DMS153 treated with DMSO at 0.1 percent for 48 hours (cell line): ENCODE measurements around the gene PRLH.

Experiments
- DNase-seq: peaks from one replicate; lab custom pipeline; 2025; ENCODE audit not compliant: unreplicated experiment; lab: John Stamatoyannopoulos, UW

The PRLH gene

DNA sequence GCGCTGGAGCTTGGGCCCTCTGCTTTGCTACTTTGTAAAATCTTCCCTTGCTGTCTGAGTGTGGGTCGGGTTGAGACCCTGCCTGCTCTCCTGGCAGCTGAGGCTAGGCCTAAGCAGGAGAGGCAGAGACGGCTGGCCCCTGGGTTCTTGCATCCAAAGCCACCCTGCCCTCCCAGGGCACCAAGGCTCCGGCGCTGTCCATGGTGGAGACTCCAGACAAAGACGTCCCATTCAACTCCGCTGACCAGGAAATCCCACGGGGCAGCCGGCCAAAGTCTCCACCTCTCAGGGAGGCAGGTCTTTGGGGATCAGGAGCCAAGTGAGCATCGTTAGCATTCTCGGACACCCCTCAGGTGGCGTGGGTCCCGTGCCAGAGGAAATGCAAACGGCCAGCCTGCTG, 2.6 kb upstream of the PRLH start:
- DNase-seq = no peak

DNA sequence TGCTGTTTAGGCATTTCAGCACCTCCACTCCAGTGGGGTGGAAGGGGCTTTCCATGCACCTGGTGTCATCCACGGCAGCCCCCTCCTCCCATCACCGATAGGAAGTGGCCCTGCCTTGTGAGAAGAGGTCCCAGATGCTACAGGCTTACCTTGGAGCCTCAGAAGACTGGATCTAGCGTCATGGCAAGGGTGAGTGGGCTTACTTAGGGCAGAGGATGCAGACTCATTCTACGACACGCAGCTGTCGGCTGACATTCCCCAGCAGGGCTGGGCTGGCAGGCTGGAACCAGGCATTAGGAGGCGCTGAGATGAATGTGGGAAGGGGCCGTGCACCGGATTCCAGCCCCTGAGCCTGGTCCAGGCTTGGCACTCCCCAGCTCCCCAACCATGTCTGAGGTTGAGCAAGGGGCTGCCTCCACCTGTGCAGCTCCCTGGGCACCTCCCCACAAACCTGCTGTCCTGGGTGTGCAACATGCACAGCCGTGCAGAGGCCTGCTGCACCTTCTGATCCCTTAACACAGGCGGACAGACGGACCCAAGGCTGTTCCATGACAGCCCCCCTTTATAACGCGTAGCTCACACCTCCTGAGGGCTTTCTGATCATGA, 1.7 kb upstream of the PRLH start:
- DNase-seq = no peak

DNA sequence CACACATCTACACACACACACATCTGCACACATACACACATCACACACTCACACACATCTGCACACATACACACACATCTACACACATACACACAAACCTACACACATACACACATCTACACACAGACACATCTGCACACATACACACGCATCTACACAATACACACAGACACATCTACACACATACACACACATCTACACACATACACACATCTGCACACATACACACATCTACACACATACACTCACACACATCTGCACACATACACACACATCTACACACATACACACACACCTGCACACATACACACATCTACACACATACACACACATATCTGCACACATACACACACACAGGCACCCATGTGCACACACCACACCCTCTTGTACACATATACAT, 400 bp upstream of the PRLH start:
- DNase-seq = no peak

DNA sequence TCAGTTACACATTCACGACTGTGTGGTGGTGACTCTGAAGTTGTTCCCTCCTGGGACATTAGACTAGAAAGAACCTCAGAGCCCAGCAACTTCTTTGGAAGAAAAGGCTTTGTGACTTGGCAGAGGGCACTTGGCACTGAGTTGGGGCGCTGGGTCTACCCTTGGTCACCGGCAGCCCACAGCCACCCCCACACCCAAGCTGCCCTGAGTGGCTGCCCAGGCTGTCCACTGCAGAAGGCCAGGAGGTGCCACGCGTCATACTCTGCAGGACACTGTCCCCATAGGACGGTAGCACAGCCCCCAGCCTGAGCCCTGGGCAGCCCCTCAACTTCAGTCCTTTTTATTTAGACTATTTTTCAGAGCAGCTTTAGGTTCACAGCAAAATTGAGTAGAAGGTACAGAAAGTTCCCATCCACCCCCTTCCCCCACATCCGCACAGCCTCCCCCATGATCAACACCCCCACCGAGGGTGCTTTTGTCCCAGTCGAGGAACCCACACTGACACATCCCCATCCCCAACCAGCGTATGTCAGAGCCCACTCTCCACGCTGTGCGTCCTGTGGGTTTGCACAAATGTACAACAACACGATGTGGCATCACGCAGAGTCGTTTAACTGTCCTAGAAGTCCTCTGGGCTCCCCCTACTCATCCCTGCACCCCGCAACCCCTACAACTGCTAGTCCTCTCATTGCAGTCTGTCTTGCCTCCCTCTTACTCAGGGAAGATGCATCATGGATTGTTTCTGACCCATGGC, 1.1 kb downstream of the PRLH start:
- DNase-seq = no peak

DNA sequence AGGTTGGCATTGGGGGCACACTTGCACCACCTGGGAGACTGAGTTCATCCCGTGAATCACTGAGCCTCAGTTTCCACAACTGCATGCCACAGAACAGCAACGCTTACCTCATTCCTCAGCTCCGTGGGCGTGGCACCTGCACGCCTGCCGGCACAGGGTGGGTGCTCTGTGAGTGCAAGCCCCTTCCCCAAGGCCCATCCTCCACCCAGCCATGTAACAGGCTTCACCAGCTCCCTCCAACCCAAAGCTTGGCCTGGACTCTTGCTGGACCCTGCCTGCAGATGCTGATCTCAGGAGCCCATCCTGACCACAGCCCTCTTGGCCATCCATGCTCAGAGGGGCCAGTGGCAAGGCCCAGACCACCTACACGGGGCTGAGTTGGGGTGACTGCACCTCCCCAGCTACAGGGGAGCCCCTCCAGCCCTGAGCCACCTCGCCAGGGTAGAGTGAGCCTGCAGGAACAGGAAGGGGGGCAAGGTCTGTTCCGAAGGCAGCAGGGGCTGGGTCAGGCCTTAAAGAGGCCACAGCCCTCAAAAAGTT, 1.8 kb downstream of the PRLH start:
- DNase-seq = no peak

DNA sequence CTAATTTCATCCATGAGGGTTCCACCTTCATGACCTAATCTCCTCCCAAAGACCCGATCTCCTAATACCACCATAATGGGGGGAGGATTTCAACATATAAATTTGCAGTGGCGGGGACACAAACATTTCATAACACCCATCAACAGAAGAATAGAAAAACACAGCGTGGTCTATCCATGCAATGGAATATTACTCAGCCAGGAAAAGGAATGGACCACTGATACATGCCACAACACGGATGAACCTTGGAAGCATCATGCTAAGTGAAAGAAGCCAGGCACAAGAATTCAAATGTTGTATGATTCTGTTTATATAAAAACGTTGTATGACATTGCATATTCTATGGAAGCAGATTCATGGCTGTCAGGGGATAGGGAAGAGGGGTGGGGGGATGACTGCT, 2.7 kb downstream of the PRLH start:
- DNase-seq = no peak

DNA sequence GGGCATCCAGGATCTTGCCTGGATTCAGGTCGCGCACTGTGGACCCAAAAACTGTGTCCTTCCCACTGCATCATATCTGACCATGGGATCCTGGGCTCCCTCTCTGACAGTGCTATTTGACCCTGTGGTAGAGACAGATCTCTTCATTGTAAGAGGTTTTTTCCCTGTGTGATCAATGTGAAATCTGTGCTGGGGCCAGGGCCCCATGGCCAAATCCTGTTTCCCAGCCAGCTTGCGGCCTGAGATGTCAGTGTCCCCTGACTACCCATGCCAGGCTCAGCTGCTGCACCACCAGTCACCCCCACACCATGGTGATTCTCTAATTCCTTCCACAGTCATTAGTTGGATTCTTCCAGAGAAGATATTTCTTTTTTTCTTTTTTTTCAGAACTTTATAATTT, 3.5 kb downstream of the PRLH start:
- no peak for DNase-seq

DNA sequence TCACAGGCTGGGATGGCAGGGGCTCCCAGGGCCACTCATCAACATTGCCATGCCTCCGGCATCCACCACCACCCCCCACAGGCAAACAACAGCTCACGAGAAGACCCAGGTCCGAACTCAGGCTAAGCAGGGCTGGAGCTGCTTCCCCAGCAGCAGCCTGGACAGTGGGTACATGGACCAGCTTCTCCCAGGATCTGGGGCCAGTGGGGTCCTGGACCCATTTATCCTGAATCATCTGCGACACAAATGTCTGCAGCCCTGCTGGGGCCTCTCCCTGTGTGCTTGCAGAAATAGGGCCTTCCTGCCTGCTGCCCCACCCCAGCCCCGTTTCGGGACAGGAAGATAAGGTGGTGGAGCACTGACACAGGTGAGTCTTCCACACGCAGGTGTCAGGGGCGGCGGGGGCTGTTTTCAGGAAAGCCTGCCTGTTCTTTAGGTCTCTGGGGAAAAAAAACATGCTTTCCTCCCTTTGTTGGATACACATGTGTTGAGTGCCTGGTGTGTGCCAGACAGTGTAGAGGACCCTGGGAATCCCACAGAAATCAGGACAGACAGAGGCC, 4.5 kb downstream of the PRLH start:
- DNase-seq = no peak

DNA sequence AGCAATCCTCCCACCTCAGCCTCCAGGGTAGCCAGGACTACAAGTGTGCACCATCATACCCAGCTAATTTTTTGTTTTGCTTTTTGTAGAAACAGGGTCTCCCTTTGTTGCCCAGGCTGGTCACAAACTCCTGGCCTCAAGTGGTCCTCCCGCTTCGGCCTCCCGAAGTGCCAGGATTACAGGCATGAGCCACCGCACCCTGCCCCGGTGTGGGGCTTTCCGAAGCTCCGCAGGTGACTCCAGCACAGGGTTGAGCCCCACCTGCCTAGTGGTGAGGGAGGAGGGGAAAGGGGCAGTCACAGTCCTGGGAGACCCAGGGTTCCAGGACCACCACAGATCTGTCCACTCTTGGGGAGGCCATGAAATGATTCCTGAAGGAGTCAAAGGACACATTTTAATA, 5.2 kb downstream of the PRLH start:
- no peak for DNase-seq

DNA sequence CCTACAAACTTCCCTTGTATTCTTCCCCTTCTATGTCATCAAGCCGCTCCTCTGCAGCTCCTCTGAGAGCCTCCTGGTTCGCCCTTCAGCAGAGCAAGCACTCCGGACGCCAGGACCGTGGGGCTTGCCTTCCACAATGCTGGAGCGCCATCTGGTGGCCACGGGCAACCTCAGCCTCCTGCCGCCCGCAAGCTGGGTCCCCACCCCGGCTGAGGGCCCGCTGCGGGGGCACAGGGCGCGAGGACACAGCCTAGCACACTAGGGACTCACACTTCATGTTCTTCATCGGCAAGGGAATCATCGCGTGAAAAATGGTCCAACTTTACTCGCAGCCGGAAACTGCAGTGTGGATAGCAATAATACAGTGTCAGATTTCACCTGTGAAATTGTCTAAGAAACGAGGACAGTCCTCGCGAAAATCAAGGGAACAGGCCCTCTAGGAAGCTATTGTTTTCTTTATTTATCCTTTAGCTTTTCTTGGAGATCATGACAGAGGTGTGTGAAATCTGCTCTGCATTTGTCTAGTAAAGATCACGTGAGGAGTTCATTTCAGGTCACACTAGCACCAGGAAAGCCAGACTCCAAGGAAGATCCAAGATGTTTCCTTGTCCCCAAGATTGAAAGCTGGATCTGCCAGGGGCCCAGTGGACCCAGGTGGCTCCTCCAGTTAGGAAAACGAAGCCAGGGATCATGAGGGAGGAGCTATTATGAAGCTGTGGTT, 5.8 kb downstream of the PRLH start:
- peak; percentile 73 for DNase-seq

DNA sequence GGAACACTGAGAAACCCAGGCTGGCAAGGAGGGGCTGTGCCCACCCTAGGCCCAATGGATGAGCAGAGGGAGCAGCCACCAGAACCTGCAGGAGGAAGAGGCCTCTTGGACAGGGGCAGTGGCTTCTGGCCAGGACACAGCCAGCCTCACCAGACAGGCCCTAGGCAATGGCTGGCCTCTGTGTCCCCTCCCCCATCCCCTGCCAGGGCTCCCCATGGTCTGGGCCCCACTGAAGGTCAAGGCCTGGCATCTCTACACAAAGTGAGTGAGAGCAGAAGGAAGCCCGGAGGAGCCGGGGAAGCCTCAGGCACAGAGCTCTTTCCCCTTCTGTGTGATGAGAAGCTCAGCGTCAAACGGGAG, 6.3 kb downstream of the PRLH start:
- DNase-seq = no peak

DNA sequence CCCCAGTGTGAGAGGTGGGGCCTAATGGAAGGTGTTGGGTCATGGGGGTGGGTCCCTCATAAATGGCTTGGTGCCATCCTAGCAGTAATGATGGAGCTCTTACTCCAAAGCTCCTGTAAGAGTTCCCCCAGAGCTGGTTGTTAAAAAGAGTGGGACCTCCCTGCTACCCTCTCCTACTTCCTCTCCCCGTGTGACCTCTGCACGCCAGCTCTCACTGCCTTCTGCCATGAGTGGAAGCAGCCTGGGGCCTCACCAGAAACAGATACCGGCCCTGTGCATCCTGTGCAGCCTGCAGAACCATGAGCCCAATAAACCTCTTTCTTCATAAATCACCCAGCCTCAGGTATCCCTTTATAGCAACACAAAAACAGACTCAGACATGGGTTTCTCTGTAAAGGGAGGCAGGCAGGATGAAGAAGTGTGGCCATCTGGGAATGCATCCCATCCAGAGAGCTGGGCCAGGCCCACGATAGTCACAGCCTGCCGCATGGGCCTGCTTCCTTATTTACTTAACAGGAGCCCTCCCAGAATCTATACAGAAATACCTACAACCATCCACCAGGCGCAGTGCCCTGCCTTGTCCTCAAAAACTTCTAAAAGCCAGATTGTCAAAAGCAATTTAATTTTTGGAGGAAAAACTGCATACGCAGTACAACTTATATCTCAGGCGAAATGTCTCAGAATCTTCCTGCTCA, 7.5 kb downstream of the PRLH start:
- DNase-seq = no peak

DNA sequence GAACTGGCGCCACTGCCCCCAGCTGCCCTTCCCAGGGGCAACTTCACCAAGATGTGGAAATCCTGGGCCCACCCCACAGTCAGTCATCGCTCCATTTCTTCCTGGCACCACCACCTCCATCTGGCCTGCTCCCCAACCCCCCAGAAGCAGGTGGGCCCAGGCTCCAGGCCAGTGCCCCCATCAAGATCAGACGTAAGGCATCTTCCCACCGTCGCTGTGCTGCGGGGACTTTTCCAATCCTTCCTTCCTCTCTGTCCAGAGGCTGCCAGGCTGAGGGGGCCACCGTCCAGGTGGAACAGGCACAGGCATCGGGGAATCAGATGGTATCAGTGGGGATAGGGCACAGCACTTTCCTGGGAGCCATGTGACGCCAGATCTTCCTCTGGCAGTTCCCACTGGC, 8.1 kb downstream of the PRLH start:
- no peak for DNase-seq

DNA sequence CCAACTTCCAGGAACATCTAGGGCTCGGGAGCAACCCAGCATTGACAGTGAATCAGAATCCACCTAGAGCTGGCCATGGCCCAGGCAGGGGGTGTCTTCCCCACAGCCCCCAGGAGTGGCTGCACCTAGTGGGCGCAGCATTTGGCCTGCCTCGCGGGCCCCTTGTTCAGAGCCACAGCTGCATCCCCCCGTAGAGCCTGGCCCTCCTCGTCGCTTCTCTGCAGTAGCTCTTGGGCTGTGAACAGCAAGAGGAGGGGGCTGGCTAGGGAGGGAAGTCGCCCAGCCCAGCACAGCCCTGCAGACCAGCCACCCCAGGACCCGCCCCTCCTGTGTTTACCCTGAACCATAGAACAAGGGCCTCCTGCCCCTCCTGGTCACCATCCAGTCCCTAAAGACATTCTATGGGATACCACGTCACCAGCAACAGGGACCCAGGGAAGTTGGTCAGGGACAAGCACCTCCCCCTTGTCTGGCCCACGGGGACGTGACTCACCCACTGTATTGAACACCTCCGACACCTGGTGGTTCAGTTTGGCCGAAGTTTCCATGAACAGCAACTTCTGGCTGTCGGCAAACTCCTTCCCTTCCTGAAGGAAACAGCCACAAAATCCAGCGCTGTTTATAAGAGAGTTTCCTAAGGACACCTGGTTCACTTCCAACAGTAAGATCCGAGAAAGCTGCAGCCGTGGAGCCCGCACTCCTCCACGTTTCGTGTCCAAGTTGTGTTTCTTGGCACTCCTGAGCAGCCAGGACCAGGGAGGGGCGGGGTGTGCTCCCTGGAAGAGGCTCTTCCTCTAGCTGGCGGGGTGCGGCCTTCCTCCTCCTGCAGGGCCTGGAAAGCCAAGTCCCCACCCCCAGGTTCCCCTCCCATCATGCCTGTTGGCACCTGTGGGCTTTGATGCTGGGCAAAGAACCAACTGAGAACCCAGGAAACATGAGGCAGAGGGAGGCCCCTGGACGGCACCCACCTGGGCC, 8.8 kb downstream of the PRLH start:
- DNase-seq = no peak

DNA sequence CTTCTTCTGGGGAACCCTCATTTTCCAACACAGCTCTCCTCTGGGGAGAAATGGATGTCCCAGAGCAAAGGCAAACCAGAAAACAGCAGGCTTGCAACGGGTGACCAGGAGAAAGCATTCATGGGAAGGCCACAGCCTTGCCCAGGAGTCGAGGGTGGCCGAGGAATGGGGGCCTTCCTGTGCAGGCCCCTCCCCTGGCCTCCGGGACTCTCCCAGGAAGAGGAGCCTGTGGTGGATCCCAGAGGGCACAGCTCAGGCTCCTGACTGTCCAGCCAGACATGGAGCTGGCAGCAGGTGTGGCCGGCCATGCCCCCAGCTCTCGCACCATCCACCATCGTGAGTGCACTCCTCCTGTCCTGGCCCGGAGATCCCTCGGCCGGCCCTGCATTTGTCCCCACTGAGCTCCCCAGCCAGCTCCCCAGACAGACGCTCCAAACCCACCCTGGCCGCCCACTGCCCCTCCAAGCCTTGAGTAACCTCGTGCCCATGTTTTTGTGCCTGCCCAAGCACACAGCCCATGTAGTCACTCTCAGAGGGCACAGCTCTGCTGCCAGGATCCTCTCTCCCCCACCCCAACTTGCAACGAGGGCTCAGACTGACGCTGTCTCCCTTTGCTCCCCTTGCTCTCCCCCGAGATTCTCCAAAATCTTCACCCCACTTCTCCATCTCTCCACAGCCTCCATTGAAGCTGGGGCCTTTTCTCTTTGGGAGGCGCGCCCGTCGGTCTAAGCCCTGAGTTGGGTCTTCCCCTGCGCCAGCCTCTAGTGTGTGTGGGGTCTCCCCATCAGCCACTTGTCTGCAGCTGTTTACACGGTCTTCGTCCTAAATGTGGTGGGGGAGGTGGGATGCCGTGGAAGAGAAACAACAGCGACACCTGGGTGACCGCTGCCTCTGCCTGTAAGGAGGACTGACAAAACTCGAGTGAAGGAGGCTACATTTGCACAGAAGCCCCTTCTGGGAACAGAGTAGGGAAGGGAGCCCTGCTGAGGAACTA, 9.8 kb downstream of the PRLH start:
- DNase-seq = no peak

DNA sequence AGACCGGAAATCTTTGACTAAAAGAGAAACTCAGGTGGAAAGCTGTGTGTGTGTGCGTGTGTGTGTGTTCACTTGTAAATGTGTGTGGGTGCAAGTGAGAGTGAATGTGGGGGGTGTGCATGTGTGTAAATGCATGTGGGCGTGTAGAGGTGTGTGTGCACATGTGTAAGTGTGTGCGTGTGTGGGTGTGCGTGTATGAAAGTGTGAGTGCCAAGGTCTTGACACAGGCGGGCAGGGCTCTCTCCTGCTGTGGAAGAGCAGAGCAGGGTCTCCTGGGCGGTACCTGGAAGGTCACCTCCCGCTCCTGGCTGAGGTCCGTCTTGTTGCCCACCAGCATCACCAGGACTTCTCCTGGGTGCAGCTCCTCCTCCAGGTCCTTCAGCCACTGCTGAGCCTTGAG, 10.6 kb downstream of the PRLH start:
- no peak for DNase-seq

DNA sequence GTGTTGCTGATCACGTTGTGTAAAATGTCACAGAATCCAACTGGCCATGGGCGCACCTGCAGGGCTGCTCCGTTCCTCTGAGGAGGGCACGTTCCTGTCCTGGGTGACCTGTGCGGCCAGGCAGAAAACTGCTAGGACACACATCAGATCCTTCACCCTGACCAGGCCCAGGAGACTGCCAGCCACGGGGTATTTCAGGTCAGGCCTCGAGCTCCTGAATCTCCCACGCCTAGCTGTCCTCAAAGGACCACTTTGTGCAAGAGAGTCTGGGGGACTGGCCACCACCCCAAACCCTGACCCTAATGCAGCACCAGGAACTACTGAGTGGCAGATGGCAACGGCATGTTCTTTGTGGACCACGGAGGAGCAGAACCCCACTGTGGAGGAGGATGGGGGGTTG, 11.1 kb downstream of the PRLH start:
- no peak for DNase-seq

DNA sequence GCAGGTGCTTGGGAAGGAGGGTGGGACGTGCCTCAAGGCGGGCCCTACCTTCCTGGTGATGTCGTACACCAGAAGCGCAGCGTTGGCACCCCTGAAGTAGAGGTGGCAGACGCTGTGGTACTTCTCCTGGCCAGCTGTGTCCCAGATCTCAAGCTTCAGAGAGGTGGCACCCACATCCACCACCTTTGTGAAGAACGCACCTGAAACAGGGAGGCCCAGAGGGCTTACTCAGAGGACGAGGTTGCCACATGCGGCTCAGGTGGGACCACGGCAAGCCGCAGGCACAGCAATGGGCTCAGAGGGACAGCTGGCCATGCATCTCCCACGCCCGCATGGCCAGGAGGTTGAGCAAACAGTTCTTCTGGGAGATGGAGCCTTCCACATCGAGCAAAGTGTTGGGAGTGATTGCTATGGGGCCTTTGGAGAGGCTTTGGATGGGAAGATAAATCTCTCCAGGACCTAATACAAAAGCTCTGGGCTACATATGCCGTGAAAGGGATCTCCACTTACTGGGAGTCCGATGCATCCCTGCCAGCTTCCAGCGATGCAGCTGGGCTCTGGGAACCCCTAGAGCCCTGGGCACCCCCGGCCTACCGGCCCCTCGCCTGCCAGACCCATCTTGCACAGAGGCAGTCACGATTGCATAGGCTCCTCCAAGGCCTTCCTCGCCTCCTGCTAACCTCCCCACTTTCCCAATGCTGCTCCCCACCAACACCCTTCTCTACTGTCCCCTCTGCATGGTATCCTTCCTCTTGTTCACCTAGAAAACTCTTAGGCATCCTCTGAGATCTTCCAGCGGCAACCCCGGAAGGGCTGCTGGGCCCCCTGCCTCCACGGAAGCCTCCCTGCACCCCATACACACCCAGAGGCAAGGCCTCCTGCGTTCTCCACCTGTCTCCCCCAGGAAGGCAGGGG, 11.8 kb downstream of the PRLH start:
- no peak for DNase-seq
